Neuron (in vitro differentiated cells): ENCODE data around the gene TUBB2B.

Experiments used
- H2AFZ ChIP-seq: one replicate; pipeline ENCODE4 v1.6.1; 2013; ENCODE audit warnings: low read depth, mild to moderate bottlenecking, inconsistent platforms, low read length, moderate library complexity
- H3K27me3 ChIP-seq: one replicate; pipeline ENCODE4 v1.6.1; 2013; ENCODE audit warnings: low read length; ENCODE audit not compliant: insufficient read depth
- H3K36me3 ChIP-seq: one replicate; pipeline ENCODE4 v1.6.1; 2013; ENCODE audit warnings: low read length; ENCODE audit not compliant: insufficient read depth
- H3K4me1 ChIP-seq: one replicate; pipeline ENCODE4 v1.6.1; 2013; ENCODE audit warnings: low read length; ENCODE audit not compliant: insufficient read depth
- H3K4me3 ChIP-seq: 2 replicates; pipeline ENCODE4 v1.5.1; 2013; ENCODE audit warnings: mild to moderate bottlenecking, low read length, moderate library complexity
- H3K9me3 ChIP-seq: one replicate; pipeline ENCODE4 v1.6.1; 2013; ENCODE audit warnings: low read length

The TUBB2B gene

GRCh38 chr6:3237761-3238662 lies 10.6 kb upstream of the TUBB2B start:
- Histone ChIP-seq H3K9me3 (no peaks in the 10 kb centered on the region), H3K36me3 (peaks cover 4% of the 10 kb centered on the region), H3K4me3 (no peak overlapping the region), H2AFZ (no peak overlapping the region), H3K4me1 (peaks cover 14% of the 10 kb centered on the region), H3K27me3 (no peaks in the 10 kb centered on the region)

GRCh38 chr6:3236005-3236404 lies 8.6 kb upstream of the TUBB2B start:
- no peaks in the 10 kb centered on the region for H3K27me3 ChIP-seq
- no peak overlapping the region for H2AFZ ChIP-seq
- H3K9me3 ChIP-seq: no peaks in the 10 kb centered on the region
- peaks cover 20% of the 10 kb centered on the region for H3K4me1 ChIP-seq
- H3K36me3 ChIP-seq: peaks cover 4% of the 10 kb centered on the region
- H3K4me3 ChIP-seq: no peak overlapping the region

GRCh38 chr6:3235486-3235885 lies 8.0 kb upstream of the TUBB2B start:
- Histone ChIP-seq H2AFZ (no peak overlapping the region), H3K9me3 (no peaks in the 10 kb centered on the region), H3K4me1 (peaks cover 21% of the 10 kb centered on the region), H3K4me3 (no peak overlapping the region), H3K36me3 (peaks cover 4% of the 10 kb centered on the region), H3K27me3 (no peaks in the 10 kb centered on the region)

DNA sequence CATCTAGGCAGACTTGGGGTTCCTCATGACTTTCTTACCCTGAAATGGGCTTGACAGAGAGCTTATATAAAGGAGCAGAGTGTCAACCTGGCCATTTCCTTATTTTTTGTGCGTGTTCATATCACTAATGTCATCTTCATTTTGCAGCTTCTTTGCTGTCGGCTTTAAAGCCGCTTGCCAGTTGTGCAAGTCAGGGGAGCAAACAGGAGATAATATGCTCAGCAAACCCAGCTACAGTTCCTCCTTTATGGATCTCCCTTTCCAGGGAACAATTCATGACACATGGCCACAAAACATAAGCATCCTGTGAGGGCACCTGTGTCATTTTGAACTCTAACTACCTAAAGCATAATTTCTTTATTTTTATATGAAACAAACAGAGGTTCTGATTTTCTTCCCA lies 6.5 kb upstream of the TUBB2B start:
- H3K36me3 ChIP-seq: peaks cover 4% of the 10 kb centered on the region
- H3K9me3 ChIP-seq: no peaks in the 10 kb centered on the region
- H2AFZ ChIP-seq: no peak overlapping the region
- no peaks in the 10 kb centered on the region for H3K27me3 ChIP-seq
- H3K4me3 ChIP-seq: no peak overlapping the region
- H3K4me1 ChIP-seq: peaks cover 26% of the 10 kb centered on the region

DNA sequence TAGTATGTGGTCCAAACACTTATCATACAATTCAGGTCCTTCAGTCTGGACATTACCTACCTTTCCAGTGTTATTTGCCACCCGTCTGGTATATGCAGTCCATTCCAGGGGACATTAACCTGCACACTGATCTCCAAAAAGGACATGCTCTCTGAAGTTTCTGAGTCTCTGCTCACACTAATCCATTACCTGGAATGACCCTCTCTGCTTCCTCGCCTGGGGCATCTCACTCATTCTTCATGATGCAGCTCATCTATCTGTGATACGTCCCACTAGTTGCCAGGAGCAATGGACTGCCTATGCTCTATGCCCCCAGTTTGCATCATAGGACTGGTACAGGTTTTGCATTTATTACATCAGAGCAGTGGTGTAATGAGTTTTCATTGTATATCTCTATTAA lies 5.9 kb upstream of the TUBB2B start:
- H3K4me1 ChIP-seq: peaks cover 26% of the 10 kb centered on the region
- no peak overlapping the region for H2AFZ ChIP-seq
- H3K9me3 ChIP-seq: no peaks in the 10 kb centered on the region

DNA sequence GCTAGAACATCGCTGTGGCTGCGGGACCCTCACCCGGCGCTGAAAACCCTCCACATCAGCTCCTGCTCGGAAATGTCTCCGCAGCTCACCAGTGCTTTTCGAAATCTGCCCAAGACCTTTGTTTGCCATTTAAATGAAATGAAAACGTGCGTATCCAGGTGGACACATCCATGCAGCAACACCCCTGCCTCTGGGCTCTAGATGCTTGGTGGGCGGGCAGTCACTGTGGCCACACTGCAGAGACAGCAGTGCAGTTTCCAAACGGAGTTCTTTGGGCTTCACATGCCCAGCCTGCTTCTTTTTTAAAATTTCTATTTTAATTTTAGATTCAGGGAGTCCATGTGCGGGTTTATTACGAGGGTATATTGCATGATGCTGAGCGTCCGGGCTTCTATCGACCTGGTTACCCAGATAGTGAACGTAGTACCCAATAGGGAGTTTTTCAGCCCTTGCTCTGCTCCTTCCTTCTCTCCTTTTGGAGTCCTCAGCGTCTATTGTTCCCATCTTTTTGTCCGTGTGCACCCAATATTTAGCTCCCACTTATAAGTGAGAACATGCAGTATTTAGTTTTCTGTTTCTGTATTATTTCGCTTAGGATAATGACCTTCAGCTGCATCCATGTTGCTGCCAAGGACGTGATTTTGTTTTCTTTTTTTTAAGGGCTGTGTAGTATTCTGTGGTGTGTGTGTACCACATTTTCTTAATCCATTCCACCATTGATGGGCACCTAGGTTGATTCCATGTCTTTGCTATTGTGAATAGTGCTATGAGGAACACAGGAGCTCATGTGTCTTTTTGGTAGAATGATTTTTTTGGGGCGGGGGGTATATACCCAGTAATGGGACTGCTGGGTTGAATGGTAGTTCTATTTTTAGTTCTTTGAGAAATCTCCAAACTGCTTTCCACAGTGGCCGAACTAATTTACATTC lies 4.8 kb upstream of the TUBB2B start:
- Histone ChIP-seq H3K27me3 (no peaks in the 10 kb centered on the region), H3K9me3 (no peaks in the 10 kb centered on the region), H3K4me1 (peaks cover 31% of the 10 kb centered on the region)

More for the DNA sequence above, 5.9 kb upstream of the TUBB2B start:
- Histone ChIP-seq H3K4me3 (peak overlapping the region; percentile 98), H3K27me3 (no peaks in the 10 kb centered on the region), H3K36me3 (peaks cover 4% of the 10 kb centered on the region)

DNA sequence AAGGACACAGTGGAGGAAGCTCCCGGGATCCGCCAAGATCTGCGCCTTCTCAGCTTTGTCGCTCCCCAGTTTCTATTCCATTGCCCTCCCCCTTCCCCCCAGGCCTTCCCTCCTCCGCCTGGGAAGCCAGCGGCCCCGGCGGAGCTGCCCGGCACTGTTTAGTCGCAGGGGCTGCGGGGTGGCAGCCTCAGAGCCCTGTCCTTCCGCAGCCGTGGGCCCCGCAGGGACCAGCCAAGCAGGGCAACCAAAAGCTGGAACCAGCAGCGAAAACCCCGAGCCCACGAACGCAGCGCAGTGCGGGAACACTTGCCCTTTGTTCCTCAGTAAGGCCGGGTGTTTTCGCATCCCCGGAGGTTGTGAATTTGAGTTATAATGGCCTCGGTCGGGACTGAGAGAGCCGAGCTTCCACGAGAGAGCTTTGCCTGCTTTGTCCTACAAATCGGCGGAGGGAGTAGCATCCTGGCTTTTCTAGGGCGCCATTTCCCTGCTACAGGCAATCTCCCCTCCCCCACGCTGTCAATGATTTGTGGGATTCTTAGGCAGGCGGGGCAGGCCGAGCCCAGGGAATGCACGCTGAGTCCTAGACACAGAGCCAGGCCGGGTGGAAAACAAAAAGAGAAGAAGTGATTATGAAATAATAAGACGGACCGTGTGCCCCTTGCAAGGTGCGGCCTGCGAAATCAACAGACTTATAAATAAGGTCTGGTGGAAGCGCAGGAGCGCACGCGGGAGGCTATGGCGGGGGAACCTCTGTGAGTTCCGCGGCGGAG lies 4.0 kb upstream of the TUBB2B start:
- Histone ChIP-seq H3K4me1 (peaks cover 31% of the 10 kb centered on the region), H3K27me3 (no peaks in the 10 kb centered on the region), H3K36me3 (peaks cover 5% of the 10 kb centered on the region), H3K4me3 (peak overlapping the region; percentile 98), H3K9me3 (no peaks in the 10 kb centered on the region), H2AFZ (peak overlapping the region; percentile 49)

More for the DNA sequence above, 4.8 kb upstream of the TUBB2B start:
- peak overlapping the region; percentile 49 for H2AFZ ChIP-seq
- H3K4me3 ChIP-seq: peak overlapping the region; percentile 98
- H3K36me3 ChIP-seq: peaks cover 4% of the 10 kb centered on the region

DNA sequence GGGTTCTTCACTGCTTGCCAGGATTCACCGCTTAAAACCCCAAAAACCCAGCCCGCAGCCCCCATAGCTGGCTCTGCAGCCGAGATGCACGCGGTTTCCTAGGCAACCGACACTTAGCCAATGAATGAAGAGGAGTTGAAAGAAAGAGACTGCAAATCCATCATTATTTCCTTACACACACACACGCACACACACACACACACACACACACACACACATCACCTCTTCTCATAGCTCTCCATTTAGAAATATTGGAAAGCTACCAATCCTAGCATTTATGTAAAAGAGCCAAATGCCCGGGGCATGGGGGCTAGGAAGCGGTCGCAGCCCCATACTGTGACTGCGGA lies 3.4 kb upstream of the TUBB2B start:
- Histone ChIP-seq H3K4me1 (peaks cover 36% of the 10 kb centered on the region), H3K36me3 (peaks cover 7% of the 10 kb centered on the region), H2AFZ (no peak overlapping the region), H3K27me3 (no peaks in the 10 kb centered on the region), H3K9me3 (no peaks in the 10 kb centered on the region), H3K4me3 (peak overlapping the region; percentile 98)

DNA sequence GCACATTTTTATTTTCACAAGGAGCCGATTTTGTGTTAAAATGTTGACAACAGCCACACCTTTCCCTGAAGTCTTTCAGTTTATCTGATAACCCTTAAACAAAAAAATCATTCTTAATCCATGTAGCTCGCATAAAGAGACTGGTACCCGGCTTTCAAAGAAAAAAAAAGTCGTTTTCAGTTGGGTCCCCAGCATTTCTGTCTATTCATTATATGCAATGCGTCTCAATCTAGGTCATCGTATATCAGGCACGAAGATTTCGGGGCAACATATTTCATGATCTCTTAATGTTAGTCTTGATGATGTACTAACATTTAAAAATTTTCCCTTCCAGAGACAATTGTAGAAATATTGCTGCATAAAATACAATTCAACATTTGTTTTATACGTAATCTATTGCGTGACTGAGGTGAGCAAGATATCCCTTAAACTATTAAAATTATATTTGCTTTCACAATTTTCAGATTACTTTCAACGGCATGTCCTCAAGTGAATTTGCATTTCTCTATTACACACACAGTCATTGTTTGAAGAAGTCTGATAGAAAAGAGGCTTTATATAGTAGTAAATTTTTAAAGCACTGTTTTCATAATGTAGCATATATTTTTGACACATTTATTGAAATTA lies 2.9 kb upstream of the TUBB2B start:
- Histone ChIP-seq H3K36me3 (peaks cover 10% of the 10 kb centered on the region), H3K9me3 (no peaks in the 10 kb centered on the region), H3K27me3 (no peaks in the 10 kb centered on the region), H3K4me1 (peaks cover 40% of the 10 kb centered on the region), H3K4me3 (peak overlapping the region; percentile 98), H2AFZ (no peak overlapping the region)

- Histone ChIP-seq H2AFZ (no peak overlapping the region), H3K27me3 (no peaks in the 10 kb centered on the region), H3K36me3 (peaks cover 10% of the 10 kb centered on the region), H3K4me1 (peaks cover 40% of the 10 kb centered on the region), H3K4me3 (peak overlapping the region; percentile 98), H3K9me3 (no peaks in the 10 kb centered on the region)
Observed at GRCh38 chr6:3229566-3230178, 2.2 kb upstream of the TUBB2B start.

DNA sequence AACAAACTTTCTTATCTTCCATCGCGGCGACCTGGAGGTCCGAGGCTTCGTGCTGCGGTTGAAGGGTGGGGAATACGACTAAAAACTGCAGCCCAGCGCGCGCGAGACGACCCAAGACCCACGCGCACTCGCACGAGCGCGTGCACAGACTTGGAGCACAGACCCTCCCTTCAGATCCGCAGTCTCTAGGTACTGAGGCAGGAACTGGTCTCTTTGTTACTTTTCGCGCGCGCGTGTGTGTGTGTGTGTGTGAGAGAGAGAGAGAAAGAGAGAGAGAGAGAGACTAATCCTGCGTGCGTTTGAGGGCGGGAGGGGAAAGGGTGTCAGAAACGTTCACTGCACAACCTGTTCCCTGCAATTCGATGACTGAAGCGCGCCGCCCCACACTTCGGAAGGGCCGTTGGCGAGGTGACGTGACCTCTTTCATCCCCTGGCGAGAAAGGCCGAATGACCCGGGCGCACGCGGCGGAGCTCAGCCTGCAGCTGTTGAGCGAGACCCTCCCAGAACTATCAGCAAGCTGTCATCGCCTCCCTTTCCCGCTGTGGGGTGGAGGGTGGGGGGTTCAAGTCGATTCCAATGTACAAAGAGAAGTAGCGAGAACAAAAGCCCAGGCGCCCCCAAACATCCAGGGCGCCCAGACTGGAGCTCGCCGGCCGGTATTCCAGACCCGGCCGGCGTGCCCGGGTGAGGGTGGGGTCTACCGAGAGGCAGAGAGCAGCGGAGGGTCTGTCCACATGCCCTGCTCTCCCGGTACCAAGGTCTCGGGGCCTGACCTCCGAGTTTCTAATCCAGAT lies 1.5 kb upstream of the TUBB2B start:
- peaks cover 17% of the 10 kb centered on the region for H3K36me3 ChIP-seq
- H3K27me3 ChIP-seq: no peaks in the 10 kb centered on the region
- no peak overlapping the region for H2AFZ ChIP-seq
- no peaks in the 10 kb centered on the region for H3K9me3 ChIP-seq
- H3K4me1 ChIP-seq: peaks cover 43% of the 10 kb centered on the region
- H3K4me3 ChIP-seq: peak overlapping the region; percentile 98
